Neuronal stem cell (in vitro differentiated cells): Measurements from ENCODE around the gene SLC2A1.
A peak's percentile ranks its signal among the peaks of the same experiment; 100 is the strongest.

Experiments used
- DNase-seq: peaks from one replicate; pipeline ENCODE4 v3.0.0-alpha.2; 2013; ENCODE audit warnings: low spot score
- H2AFZ ChIP-seq: one replicate; pipeline ENCODE4 v1.6.1; 2013; ENCODE audit warnings: mild to moderate bottlenecking, low read length, inconsistent platforms
- H2AK5ac ChIP-seq: 2 replicates; pipeline ENCODE4 v1.6.1; 2013; ENCODE audit warnings: low read depth, mild to moderate bottlenecking, inconsistent platforms, low read length, moderate library complexity, mixed read lengths
- H2BK120ac ChIP-seq: 2 replicates; pipeline ENCODE4 v1.6.1; 2013; ENCODE audit warnings: low read depth, mild to moderate bottlenecking, inconsistent platforms, low read length, moderate library complexity, mixed read lengths
- H2BK12ac ChIP-seq: one replicate; pipeline ENCODE4 v1.6.1; 2013; ENCODE audit warnings: low read length, inconsistent platforms
- H2BK15ac ChIP-seq: 2 replicates; pipeline ENCODE4 v1.6.1; 2013; ENCODE audit warnings: mild to moderate bottlenecking, low read length, inconsistent platforms, mixed read lengths
- H2BK5ac ChIP-seq: one replicate; pipeline ENCODE4 v1.6.1; 2013; ENCODE audit warnings: inconsistent platforms, mild to moderate bottlenecking, low read length, moderate library complexity
- H3K14ac ChIP-seq: one replicate; pipeline ENCODE4 v1.6.1; 2013; ENCODE audit warnings: low read length, inconsistent platforms
- H3K18ac ChIP-seq: 2 replicates; pipeline ENCODE4 v1.6.1; 2013; ENCODE audit warnings: low read length, inconsistent platforms
- H3K23ac ChIP-seq: 2 replicates; pipeline ENCODE4 v1.6.1; 2013; ENCODE audit warnings: low read depth, mild to moderate bottlenecking, mixed read lengths, low read length, inconsistent platforms; ENCODE audit not compliant: poor library complexity
- H3K27ac ChIP-seq: replicated peaks from 3 replicates; pipeline ENCODE4 v1.5.1; 2013; ENCODE audit warnings: low read length, inconsistent platforms
- H3K27me3 ChIP-seq, 3 experiments: 2 replicates each; pipeline ENCODE4 v1.6.1; 2013; ENCODE audit warnings: low read length in 3 of 3, mild to moderate bottlenecking in 2 of 3, inconsistent platforms in 1 of 3, low read depth in 1 of 3, mixed read lengths in 1 of 3, moderate library complexity in 1 of 3; ENCODE audit not compliant: control insufficient read depth in 3 of 3, insufficient read depth in 3 of 3
- H3K36me3 ChIP-seq, 2 donors: replicated peaks in 1 of 2; 2 replicates each; pipeline ENCODE4 v1.6.1; 2013; ENCODE audit warnings: low read length in 2 of 2; ENCODE audit not compliant: control insufficient read depth in 2 of 2, insufficient read depth in 2 of 2
- H3K4ac ChIP-seq: 2 replicates; pipeline ENCODE4 v1.6.1; 2013; ENCODE audit warnings: inconsistent platforms, mild to moderate bottlenecking, low read length, moderate library complexity
- H3K4me1 ChIP-seq, 2 donors: 1 replicate in 1 of 2; 2 replicates in 1 of 2; pipeline ENCODE4 v1.6.1; 2013; ENCODE audit warnings: low read length in 2 of 2, low read depth in 1 of 2; ENCODE audit not compliant: control insufficient read depth in 2 of 2, insufficient read depth in 1 of 2
- H3K4me2 ChIP-seq: one replicate; pipeline ENCODE4 v1.6.1; 2013; ENCODE audit warnings: mild to moderate bottlenecking, low read length, inconsistent platforms; ENCODE audit not compliant: insufficient read depth, poor library complexity, severe bottlenecking
- H3K4me3 ChIP-seq, 2 donors: 2 replicates each; pipeline ENCODE4 v1.5.1; 2013; ENCODE audit warnings: low read length in 2 of 2, mild to moderate bottlenecking in 2 of 2, inconsistent platforms in 1 of 2, moderate library complexity in 1 of 2
- H3K79me1 ChIP-seq: one replicate; pipeline ENCODE4 v1.6.1; 2013; ENCODE audit warnings: low read depth, mild to moderate bottlenecking, inconsistent platforms, low read length, moderate library complexity
- H3K9ac ChIP-seq: one replicate; pipeline ENCODE4 v1.6.1; 2013; ENCODE audit warnings: mild to moderate bottlenecking, low read depth, low read length, inconsistent platforms; ENCODE audit not compliant: poor library complexity
- H3K9me3 ChIP-seq, 2 donors: replicated peaks in 1 of 2; 2 replicates each; pipeline versions ENCODE3 to v1.6.1; 2013; ENCODE audit warnings: low read length in 2 of 2, mild to moderate bottlenecking in 2 of 2, inconsistent platforms in 1 of 2, low read depth in 1 of 2, mixed read lengths in 1 of 2, moderate library complexity in 1 of 2; ENCODE audit not compliant: control insufficient read depth in 2 of 2, insufficient read depth in 1 of 2
- H4K8ac ChIP-seq: one replicate; pipeline ENCODE4 v1.6.1; 2013; ENCODE audit warnings: low read depth, mild to moderate bottlenecking, inconsistent platforms, low read length, moderate library complexity
- H4K91ac ChIP-seq: one replicate; pipeline ENCODE4 v1.6.1; 2013; ENCODE audit warnings: low read length, low read depth, mild to moderate bottlenecking, inconsistent platforms; ENCODE audit not compliant: poor library complexity
- WGBS, 2 donors: extraction: QIAGEN DNeasy Blood & Tissue Kit; methylation state at CpG; one replicate each; pipeline ENCODE4 v1.1.7; 2013; ENCODE audit warnings: missing lambda C conversion rate in 2 of 2, mixed read lengths in 1 of 2; ENCODE audit not compliant: insufficient read length in 2 of 2, insufficient replicate concordance in 1 of 2; ENCODE audit errors: extremely low coverage in 2 of 2; 5-methylcytosine and 5-hydroxymethylcytosine counted together

Gene SLC2A1

GRCh38 chr1:42931108-42931539 is 27.5 kb downstream of the SLC2A1 start:
- H3K4me3 ChIP-seq, result no peak overlapping the region
- WGBS, 2 donors, result no CpG with 5 or more reads among the region's 7 CpGs
- H3K27ac ChIP-seq, result peak overlapping the region; percentile 34
- H3K4me2 ChIP-seq, result no peak overlapping the region
- H3K18ac ChIP-seq, result peak overlapping the region; percentile 2
- H3K4ac ChIP-seq, result no peak overlapping the region
- H3K9me3 ChIP-seq, result no peaks in the 10 kb centered on the region
- no peak overlapping the region for H3K9ac ChIP-seq
- no peak overlapping the region for H4K8ac ChIP-seq
- DNase-seq, result peak; percentile 27
- H2BK15ac ChIP-seq, result no peak overlapping the region
- H3K4me1 ChIP-seq, result peaks cover 5 to 36% of the 10 kb centered on the region in 2 donors
- no peak overlapping the region for H2BK12ac ChIP-seq
- no peak overlapping the region for H2AFZ ChIP-seq
- no peaks in the 10 kb centered on the region for H3K27me3 ChIP-seq
- H3K14ac ChIP-seq, result no peak overlapping the region
- H3K36me3 ChIP-seq, result peaks cover 88 to 100% of the 10 kb centered on the region in 2 donors
- no peak overlapping the region for H2BK5ac ChIP-seq
- no peak overlapping the region for H2AK5ac ChIP-seq
- no peak overlapping the region for H3K23ac ChIP-seq
- no peak overlapping the region for H2BK120ac ChIP-seq
- H3K79me1 ChIP-seq, result peaks cover 27% of the 10 kb centered on the region
- no peak overlapping the region for H4K91ac ChIP-seq

- Histone ChIP-seq H3K4me1 (peaks cover 6 to 32% of the 10 kb centered on the region in 2 donors), H3K9me3 (peaks cover 0 to 4% of the 10 kb centered on the region in 2 donors), H3K18ac (peak overlapping the region; percentile 2), H2BK5ac (peak overlapping the region; percentile 67), H2AFZ (no peak overlapping the region), H2BK12ac (no peak overlapping the region), H4K91ac (no peak overlapping the region), H4K8ac (no peak overlapping the region), H2BK15ac (no peak overlapping the region), H3K79me1 (peaks cover 23% of the 10 kb centered on the region), H3K9ac (peak overlapping the region; percentile 65), H3K4me3 (no peak overlapping the region), H3K14ac (peak overlapping the region; percentile 31), H3K4me2 (no peak overlapping the region), H3K36me3 (peaks cover 87 to 100% of the 10 kb centered on the region in 2 donors), H3K27me3 (no peaks in the 10 kb centered on the region), H2BK120ac (no peak overlapping the region), H3K23ac (peak overlapping the region; percentile 37), H3K4ac (no peak overlapping the region), H3K27ac (peak overlapping the region; percentile 42), H2AK5ac (no peak overlapping the region)
- DNase-seq, result no peak
- WGBS, 2 donors, result no CpG with 5 or more reads among the region's 25 CpGs
Measured at GRCh38 chr1:42930178-42931107, 28.2 kb downstream of the SLC2A1 start.

- H2BK120ac ChIP-seq, result no peak overlapping the region
Measured at GRCh38 chr1:42929434-42930177, 29.1 kb downstream of the SLC2A1 start.

GRCh38 chr1:42928859-42929258 is 29.8 kb downstream of the SLC2A1 start:
- Histone ChIP-seq H3K27ac (peak overlapping the region; percentile 24), H4K91ac (no peak overlapping the region), H3K4me1 (peaks cover 8 to 27% of the 10 kb centered on the region in 2 donors), H3K18ac (no peak overlapping the region), H3K4me2 (no peak overlapping the region), H3K14ac (peak overlapping the region; percentile 79), H3K36me3 (peaks cover 74 to 98% of the 10 kb centered on the region in 2 donors), H3K79me1 (peaks cover 21% of the 10 kb centered on the region), H3K9me3 (peaks cover 0 to 6% of the 10 kb centered on the region in 2 donors), H2AFZ (no peak overlapping the region), H3K23ac (peak overlapping the region; percentile 20), H2BK12ac (no peak overlapping the region), H3K4me3 (no peak overlapping the region), H4K8ac (no peak overlapping the region), H3K9ac (no peak overlapping the region), H2BK120ac (no peak overlapping the region), H2BK5ac (no peak overlapping the region), H3K27me3 (no peaks in the 10 kb centered on the region), H2AK5ac (no peak overlapping the region), H2BK15ac (no peak overlapping the region), H3K4ac (no peak overlapping the region)
- DNase-seq, result no peak
- no CpG with 5 or more reads among the region's 13 CpGs for WGBS, 2 donors

More at GRCh38 chr1:42929434-42930177, 29.1 kb downstream of the SLC2A1 start:
- peaks cover 0 to 6% of the 10 kb centered on the region in 2 donors for H3K9me3 ChIP-seq
- peak overlapping the region; percentile 56 for H3K23ac ChIP-seq
- no peak overlapping the region for H4K91ac ChIP-seq
- H3K4me3 ChIP-seq, result no peak overlapping the region
- H3K27ac ChIP-seq, result peak overlapping the region; percentile 42
- H3K36me3 ChIP-seq, result peaks cover 81 to 98% of the 10 kb centered on the region in 2 donors
- H3K27me3 ChIP-seq, result no peaks in the 10 kb centered on the region
- H3K79me1 ChIP-seq, result peaks cover 21% of the 10 kb centered on the region
- no peak overlapping the region for H3K14ac ChIP-seq
- DNase-seq, result no peak
- no peak overlapping the region for H3K4me2 ChIP-seq
- WGBS, 2 donors, result no CpG with 5 or more reads among the region's 26 CpGs
- H2AK5ac ChIP-seq, result no peak overlapping the region
- H3K4ac ChIP-seq, result no peak overlapping the region
- H2BK12ac ChIP-seq, result no peak overlapping the region
- peak overlapping the region; percentile 11 for H3K18ac ChIP-seq
- H4K8ac ChIP-seq, result no peak overlapping the region
- H3K4me1 ChIP-seq, result peaks cover 8 to 31% of the 10 kb centered on the region in 2 donors
- no peak overlapping the region for H2AFZ ChIP-seq
- peak overlapping the region; percentile 67 for H2BK5ac ChIP-seq
- peak overlapping the region; percentile 17 for H3K9ac ChIP-seq
- no peak overlapping the region for H2BK15ac ChIP-seq
